ENCODE measurements around the gene SH3BP4. TPM values are rescaled to one million over a fixed set of nuclear protein-coding genes. Genes with fewer than 3 reads are reported as not detected.

Gene SH3BP4
- total RNA-seq, 1 donor from 2014 or later = 6.5 TPM

- FAIRE-seq = no peak
These were observed 43.7 kb downstream of the SH3BP4 start for GRCh38 chr2:234995332-234996068.

GRCh38 chr2:234996069-234996940 lies 44.5 kb downstream of the SH3BP4 start:
- no peak for DNase-seq (ENCODE audit: low spot score in 2 of 2)
- no peak for FAIRE-seq

More at GRCh38 chr2:234995332-234996068, 43.7 kb downstream of the SH3BP4 start:
- peak in 1 of 2 donors; percentile 48 for DNase-seq (ENCODE audit: low spot score in 2 of 2)

DNA sequence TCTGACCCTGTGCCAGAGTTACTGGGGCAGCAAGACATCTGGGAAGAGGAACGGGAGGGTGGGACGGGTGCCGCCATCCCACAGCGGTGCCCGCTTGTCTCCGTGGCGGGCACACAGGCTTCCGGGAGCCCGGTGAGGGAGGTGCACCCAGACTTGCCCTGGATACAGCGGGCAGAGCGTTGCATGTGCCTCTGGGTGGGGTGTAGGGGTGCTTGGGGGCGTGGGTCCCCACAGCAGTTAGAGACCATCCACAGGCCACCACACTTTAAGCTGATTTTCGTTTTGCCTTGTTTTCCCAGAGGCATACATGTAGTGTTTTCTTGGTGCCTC lies 45.1 kb downstream of the SH3BP4 start:
- DNase-seq (ENCODE audit: low spot score in 2 of 2) = no peak
- no peak for FAIRE-seq

DNA sequence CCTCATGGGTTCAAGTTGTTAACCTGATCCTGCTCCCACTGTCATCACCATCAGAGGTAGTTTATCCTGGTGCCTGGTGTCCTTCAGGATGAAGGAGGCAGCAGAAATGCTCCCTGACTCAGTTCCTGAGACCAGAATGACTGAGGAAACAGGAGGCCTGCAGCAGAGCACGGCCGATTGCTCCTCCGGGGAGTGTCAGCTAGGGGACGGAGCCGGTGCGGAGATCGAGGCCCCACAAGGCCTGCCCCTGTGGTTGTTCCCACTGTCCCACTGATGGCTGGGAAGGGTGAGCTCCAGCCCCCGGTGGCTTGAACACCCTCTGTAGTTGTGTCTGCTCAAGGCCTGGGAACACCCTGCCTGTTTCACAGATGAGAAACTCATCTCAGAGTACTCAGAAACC lies 45.6 kb downstream of the SH3BP4 start:
- no peak for DNase-seq (ENCODE audit: low spot score in 2 of 2)
- no peak for FAIRE-seq

GRCh38 chr2:234998404-234999211 lies 46.8 kb downstream of the SH3BP4 start:
- FAIRE-seq (no peak), DNase-seq (ENCODE audit: low spot score in 2 of 2) (no peak)

DNA sequence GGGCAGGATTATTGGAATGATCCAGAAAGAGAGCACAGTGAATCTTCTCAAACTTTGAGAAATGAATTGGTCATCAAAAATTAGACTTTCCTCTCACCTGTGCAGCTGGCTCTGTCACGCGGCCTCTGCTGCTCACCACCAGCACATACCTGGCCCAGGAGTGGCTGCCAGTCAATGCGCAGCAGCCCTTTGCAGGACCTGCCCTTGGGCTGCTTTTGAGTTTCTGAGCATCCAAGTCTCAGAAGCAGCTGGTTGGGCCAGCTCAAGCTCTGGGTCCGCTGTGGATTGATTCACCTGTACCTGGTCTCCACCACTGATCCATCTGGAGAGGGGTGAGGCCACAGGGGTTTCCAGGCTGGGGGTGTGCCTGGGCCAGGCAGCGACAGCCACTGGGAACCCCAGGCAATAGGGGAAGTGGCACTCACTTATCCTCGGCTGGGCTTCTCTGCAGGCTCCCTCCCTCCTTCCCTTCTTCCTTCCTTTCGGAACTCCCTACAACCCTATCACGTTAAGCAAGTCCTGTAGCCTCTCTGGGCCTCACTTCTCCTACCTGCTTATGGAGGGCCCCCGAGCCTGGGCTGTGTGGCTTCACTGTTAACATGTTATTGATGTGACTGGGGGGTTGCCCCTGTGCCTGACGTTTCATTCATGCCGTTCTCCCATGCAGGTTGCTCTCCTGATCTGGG lies 48.1 kb downstream of the SH3BP4 start:
- no peak for FAIRE-seq

DNA sequence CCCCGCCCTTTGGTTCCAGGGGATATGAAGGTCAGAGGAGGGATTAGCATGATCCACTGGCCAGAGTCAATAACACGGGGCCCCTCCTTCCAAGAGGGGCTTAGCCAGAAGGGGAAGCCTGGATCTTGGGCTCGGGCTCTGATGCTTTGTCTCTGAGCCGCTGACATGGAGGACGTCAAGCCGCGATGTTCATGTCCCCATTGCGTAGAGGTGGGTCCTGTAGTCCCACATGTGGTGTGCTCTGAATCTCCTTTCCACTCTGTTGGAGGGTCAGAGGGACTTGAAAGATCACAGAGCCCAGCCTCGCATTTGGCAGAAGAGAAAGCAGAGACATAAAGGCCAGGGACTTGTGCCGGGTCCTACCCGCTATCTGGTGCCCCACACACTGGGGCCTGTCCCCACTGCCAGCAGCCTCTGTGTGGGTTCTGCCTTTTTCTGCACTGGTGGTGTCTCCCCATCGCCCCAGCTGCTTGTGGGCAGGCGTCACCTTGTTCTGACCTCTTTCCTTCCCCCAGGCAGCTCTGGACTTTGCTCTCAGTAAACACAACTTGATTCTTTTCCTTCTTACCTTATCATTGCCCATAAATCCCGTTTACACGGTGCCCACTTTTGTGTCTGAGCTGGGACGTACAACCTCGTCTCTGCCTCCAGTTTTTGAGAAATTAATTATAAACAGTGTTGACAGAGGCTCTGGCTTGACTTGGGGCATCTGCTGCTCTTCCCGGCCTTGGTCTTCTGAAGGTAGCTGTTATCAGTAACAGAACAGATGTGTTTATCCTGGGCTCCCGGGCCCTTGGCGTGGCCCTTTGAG lies 48.8 kb downstream of the SH3BP4 start:
- FAIRE-seq (no peak), DNase-seq (ENCODE audit: low spot score in 2 of 2) (no peak)

More for the DNA sequence above, 48.1 kb downstream of the SH3BP4 start:
- DNase-seq (ENCODE audit: low spot score in 2 of 2) = no peak

DNA sequence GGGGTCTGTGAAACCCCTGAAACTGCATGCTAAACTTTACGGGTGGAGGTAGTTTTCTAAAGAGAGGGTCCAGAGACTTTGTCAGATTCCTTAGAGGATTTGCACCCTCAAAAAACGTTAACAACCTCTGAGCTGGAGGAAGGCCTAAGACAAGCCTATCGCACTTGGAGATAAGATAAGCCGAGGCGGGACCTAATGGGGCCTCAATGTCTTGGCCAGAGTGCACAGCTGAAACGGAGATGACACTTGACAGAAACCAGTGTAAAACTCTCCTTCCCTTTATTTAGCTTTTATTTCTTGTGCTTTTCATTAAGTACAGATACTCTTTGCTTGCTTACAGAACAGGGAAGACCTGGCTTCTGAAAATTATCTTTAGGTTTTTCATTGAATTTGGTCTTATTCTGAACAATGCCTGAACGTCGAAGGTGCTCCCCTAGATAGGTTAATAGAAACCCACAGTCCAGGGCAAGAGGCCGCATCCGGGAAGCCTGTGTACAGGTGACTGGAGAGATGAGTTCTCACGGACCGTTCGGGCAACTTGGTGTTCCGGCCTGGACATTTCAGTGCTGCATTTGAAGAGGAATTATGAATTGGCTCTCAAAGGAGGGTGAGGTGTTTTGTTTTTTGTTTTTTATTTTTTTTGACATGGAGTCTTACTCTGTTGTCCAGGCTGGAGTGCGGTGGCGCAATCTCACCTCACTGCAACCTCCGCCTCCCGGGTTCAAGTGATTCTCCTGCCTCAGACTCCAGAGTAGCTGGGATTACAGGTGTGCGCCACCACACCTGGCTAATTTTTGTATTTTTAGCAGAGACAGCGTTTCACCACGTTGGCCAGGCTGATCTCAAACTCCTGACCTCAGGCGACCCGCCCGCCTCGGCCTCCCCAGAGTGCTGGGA lies 49.7 kb downstream of the SH3BP4 start:
- FAIRE-seq = no peak
- DNase-seq (ENCODE audit: low spot score in 2 of 2) = no peak

- FAIRE-seq = no peak
- no peak for DNase-seq (ENCODE audit: low spot score in 2 of 2)
These were observed 50.6 kb downstream of the SH3BP4 start for GRCh38 chr2:235002198-235003095.

GRCh38 chr2:235003096-235003775 lies 51.4 kb downstream of the SH3BP4 start:
- DNase-seq (ENCODE audit: low spot score in 2 of 2) (no peak), FAIRE-seq (no peak)

DNA sequence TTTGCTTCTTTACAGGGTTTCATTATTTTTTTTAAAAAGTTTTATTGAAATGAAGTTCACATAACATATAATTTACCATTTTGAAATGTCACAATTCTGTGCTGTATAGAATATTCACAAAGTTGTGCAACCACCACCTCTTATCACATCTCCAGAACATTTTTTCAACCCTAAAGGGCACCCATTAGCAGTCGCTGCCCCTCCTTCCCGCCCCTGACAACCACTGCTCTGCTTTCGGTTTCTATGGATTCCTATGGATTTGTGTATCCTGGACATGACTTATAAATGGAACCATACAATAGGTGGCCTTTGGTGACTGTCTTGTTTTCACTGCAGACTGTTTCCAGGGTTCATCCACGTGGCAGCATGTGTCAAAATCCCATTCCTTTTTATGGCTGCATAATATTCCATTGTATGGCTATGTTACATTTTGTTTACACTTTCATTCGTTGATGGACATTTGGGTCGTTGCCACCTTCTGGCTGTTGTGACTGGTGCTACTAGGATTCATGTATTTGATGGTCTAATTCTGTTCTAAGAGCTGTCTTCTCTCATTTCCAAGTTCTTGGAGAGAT lies 52.6 kb downstream of the SH3BP4 start:
- FAIRE-seq = no peak
- DNase-seq (ENCODE audit: low spot score in 2 of 2) = no peak

DNA sequence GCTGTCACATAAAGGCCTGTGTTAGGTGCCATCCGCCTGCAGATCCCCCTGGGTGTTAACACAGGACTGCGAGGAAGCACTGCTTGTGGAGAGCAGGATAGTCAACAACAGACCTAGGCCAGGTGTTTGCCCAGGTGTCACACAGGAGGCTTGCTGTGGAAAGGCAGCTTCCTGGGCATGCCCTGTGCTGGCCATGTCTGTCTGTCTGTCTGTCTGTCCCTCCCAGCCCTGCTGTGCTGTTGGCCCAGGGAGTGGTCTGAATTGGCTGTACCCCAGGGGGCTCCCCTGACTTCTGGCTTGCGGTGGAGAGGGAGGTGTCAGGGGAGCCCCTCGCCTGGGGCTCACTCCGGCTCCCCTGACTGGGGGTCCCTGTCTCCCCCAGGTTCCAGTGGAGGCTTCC lies 53.2 kb downstream of the SH3BP4 start:
- no peak for DNase-seq (ENCODE audit: low spot score in 2 of 2)
- no peak for FAIRE-seq

- DNase-seq (ENCODE audit: low spot score in 2 of 2) (peak; percentile 48 to 70), FAIRE-seq (no peak)
These were observed 53.9 kb downstream of the SH3BP4 start for GRCh38 chr2:235005603-235006259.

DNA sequence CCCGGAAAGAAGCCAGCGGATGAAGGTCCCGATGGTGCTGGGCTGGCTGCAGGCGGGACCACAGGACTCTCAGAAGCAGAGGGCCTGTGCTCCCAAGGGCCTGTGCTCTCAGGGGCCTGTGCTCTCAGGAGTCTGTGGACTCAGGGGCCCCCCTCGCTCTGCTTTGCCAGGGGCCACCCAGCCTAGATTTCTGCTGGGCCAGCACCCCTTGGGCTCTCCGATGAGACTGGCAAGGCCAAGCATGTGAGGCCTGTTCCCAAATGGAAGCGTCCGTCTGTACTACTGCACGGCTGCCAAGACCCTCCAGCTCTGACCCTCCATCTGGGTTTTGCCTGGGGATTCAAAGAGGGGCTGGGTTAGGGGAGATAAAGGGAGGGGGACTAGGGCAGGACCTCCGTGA lies 54.6 kb downstream of the SH3BP4 start:
- FAIRE-seq (no peak), DNase-seq (ENCODE audit: low spot score in 2 of 2) (no peak)

- no peak for FAIRE-seq
These were observed 55.2 kb downstream of the SH3BP4 start for GRCh38 chr2:235006986-235007385.

More at GRCh38 chr2:235006986-235007385, 55.2 kb downstream of the SH3BP4 start:
- no peak for DNase-seq (ENCODE audit: low spot score in 2 of 2)
